Stimulated activated CD8-positive, alpha-beta memory T cell treated with anti-CD3 and anti-CD28 coated beads, Interleukin-15, amount 100 ng/mL, for 1 hour (primary cell): ENCODE data around the gene SPEM1.

ENCODE experiments used
- DNase-seq: peaks from one replicate; pipeline ENCODE4 v3.0.0-alpha.2; 2020; ENCODE audit warnings: low read depth

The SPEM1 gene

GRCh38 chr17:7421186-7421585 lies 1.1 kb downstream of the SPEM1 start:
- DNase-seq, result no peak

- DNase-seq, result no peak
Observed at GRCh38 chr17:7423679-7424078, 3.6 kb downstream of the SPEM1 start.

GRCh38 chr17:7425316-7425715 lies 5.2 kb downstream of the SPEM1 start, which contains the start of gene SPEM2:
SPEM2 (plus strand) TSS chr17:7425616; CDS start chr17:7425689, 73 bp downstream.
- no peak for DNase-seq

GRCh38 chr17:7425756-7426155 lies 5.6 kb downstream of the SPEM1 start:
- no peak for DNase-seq

GRCh38 chr17:7426203-7426863 lies 6.2 kb downstream of the SPEM1 start:
- DNase-seq, result no peak

- no peak for DNase-seq
Observed at GRCh38 chr17:7426896-7427489, 6.9 kb downstream of the SPEM1 start.

- DNase-seq, result no peak
Observed at GRCh38 chr17:7427549-7427948, 7.4 kb downstream of the SPEM1 start.

- no peak for DNase-seq
Observed at GRCh38 chr17:7428557-7428956, 8.4 kb downstream of the SPEM1 start, which contains the start of gene SPEM3. SPEM3 (plus strand) TSS chr17:7428857; CDS start chr17:7428903, 46 bp downstream.

GRCh38 chr17:7429722-7430121 lies 9.6 kb downstream of the SPEM1 start:
- DNase-seq, result no peak

GRCh38 chr17:7431231-7431630 lies 11.1 kb downstream of the SPEM1 start:
- no peak for DNase-seq

- DNase-seq, result no peak
Observed at GRCh38 chr17:7432296-7432695, 12.2 kb downstream of the SPEM1 start.

- peak; percentile 27 for DNase-seq
Observed at GRCh38 chr17:7435676-7436555, 15.8 kb downstream of the SPEM1 start.

- DNase-seq, result peak; percentile 54
Observed at GRCh38 chr17:7436556-7437368, 16.6 kb downstream of the SPEM1 start.

GRCh38 chr17:7437369-7437863 lies 17.3 kb downstream of the SPEM1 start:
- no peak for DNase-seq

GRCh38 chr17:7437950-7438614 lies 18.0 kb downstream of the SPEM1 start:
- DNase-seq, result no peak

- DNase-seq, result no peak
Observed at GRCh38 chr17:7438656-7439460, 18.7 kb downstream of the SPEM1 start.

GRCh38 chr17:7439462-7440112 lies 19.5 kb downstream of the SPEM1 start, which contains the start of gene FGF11:
FGF11 (plus strand) TSS chr17:7439512; CDS start chr17:7439621, 109 bp downstream.
- DNase-seq, result no peak

- no peak for DNase-seq
Observed at GRCh38 chr17:7440113-7440833, 20.1 kb downstream of the SPEM1 start.

- DNase-seq, result no peak
Observed at GRCh38 chr17:7440834-7441195, 20.7 kb downstream of the SPEM1 start.
